Hippocampal formation (tissue), 2 donors: ENCODE measurements around the gene SMCHD1.
"Not testable (repeated sequence)": the region's sequence is repeated elsewhere in the genome, so short reads cannot be mapped to it uniquely, and the experiment has no call there.

Experiments
- DNase-seq, 2 donors: peaks; one replicate each; lab custom pipeline; 2025; lab: John Stamatoyannopoulos, UW

SMCHD1 gene

DNA sequence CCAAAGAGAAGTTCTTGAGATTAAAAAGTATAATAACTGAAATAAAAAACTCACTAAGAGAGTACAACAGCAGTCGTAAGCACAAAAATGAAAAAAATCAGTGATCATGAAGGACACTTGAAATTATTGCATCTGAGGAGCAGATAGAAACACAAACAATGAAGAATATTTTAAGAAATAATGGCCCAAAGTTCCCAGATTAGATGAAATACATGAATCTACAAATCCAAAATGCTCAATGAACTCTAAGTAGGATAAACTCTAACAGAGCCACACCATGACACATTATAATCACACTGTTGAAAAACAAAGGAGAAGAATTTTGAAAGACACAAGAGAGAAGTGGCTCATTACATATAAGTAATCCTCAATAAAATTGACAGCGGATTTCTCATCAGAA lies 159.4 kb downstream of the SMCHD1 start:
- DNase-seq: no peak

GRCh38 chr18:2818281-2818680 lies 162.8 kb downstream of the SMCHD1 start:
- no peak for DNase-seq

DNA sequence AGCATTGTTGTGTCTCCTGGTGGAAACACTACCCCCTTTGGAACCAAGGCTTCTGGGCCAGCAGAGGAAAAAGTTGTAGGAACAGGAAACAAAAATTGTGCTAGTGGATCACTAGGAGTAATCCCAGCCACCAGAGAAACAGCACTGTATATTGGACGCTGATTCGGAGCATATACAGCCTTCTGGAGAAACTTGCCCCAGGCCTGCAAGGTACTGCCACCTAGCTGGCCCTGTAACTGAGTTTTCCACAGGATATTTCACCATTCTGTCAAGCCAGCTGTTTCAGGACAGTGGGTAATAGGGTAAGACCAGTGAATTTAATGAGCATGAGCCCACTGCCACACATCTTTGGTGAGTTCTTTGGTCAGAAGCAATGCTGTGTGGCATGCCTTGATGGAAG lies 166.2 kb downstream of the SMCHD1 start:
- no peak for DNase-seq

GRCh38 chr18:2822213-2822921 lies 166.8 kb downstream of the SMCHD1 start:
- DNase-seq: no peak

GRCh38 chr18:2823202-2823601 lies 167.7 kb downstream of the SMCHD1 start:
- DNase-seq: no peak

DNA sequence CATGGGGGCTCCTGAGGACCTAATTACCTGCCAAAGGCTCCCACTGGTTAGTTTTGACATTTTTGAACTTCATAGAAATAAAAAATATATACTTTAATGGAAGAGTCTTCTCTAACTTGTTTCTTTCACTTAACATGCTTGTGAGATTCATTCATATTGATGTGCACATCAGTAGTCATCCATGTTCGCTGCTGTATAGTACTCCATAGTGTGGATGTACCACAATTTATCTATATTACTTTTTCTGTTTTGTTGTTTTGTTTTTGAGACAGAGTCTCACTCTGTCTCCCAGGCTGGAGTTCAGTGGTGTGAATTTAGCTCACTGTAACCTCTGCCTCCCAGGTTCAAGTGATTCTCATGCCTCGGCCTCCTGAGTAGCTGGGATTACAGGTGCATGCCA lies 168.4 kb downstream of the SMCHD1 start:
- no peak for DNase-seq

DNA sequence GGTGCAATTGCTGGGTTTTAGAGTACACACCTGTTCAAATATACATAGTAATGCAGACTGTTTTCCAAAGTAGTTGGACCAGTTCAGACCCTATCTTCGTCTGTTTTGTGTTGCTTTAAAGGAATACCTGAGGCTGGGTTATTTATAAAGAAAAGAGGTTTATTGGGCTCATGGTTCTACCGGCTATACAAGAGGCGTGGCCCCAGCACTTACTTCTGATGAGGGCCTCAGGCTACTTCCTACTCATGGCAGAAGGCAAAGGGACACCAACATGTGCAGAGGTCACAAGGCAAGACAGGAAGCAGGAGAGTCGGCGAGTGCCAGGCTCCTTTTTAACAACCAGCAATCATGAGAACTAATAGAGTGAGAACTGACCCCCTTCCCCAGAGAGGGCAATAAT lies 169.3 kb downstream of the SMCHD1 start:
- DNase-seq: no peak

GRCh38 chr18:2825613-2826175 lies 170.2 kb downstream of the SMCHD1 start:
- no peak for DNase-seq

DNA sequence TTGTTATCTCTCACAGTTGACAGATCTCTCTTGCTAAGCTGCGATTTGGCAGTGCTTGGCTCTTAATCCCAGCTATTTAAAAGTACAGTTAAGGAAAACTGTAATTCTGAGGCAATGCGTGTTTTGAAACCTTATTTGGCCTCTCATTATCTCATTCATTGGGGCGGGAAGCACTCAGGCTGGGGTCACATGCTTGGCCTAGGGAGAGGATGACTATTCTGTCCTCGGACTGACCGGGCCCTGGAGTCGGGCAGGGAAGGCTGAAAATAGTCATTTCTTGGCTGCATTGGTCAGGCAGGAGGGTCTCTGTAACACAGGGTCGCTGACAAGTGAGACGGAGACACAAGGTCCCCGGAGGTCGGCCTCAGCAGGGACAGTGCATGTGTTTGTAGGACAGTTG lies 171.1 kb downstream of the SMCHD1 start:
- no peak for DNase-seq

DNA sequence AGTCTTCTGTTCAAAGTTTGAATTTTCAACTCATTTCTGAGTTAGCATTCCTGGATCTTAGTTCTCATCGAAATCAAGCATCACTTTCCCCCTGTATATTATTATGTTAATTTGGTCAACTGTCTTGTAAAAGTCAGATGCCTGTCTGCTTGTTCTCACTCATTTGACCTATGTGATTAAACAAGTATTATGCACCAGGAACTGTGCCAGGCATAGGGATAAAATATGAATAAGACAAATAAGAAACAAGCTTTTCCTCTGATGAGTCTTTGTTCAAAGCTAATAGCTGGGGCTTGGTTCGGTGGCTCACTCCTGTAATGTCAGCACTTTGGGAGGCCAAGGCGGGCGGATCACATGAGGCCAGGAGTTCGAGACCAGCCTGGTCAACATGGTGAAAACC lies 171.5 kb downstream of the SMCHD1 start:
- DNase-seq: no peak

DNA sequence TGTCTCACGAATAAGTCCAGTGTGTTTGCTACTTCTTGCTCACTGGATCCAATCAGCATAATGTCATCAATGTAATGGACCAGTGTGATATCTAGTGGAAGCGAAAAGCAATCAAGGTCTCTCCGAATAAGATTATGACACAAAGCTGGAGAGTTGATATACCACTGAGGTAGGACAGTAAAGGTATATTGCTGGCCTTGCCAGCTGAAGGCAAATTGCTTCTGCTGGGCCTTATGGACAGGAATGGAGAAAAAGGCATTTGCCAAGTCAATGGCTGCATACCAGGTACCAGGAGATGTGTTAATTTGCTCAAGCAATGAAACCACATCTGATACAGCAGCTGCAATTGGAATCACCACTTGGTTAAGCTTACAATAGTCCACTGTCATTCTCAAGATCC lies 180.6 kb downstream of the SMCHD1 start:
- DNase-seq: not testable (repeated sequence)

GRCh38 chr18:2837290-2837689 lies 181.8 kb downstream of the SMCHD1 start:
- not testable (repeated sequence) for DNase-seq

GRCh38 chr18:2839202-2839601 lies 183.7 kb downstream of the SMCHD1 start:
- no peak for DNase-seq

DNA sequence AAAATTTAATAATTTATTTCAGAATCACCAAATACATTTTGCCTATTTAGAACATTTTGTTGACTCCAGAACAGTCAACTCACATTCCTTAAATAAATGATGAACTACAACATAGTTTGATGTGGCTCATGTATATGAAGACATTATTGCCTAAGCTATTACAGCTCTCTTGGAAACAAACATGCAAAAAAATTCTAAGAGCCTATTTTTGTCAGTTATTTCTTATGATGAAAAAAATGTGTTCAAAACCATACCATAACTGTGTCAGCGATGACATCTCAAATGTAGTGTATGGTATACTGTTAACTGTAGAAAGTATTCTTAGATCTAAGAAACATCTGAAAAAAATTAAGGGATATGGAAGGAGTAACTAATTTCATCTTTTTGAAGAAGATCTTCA lies 185.0 kb downstream of the SMCHD1 start:
- no peak for DNase-seq

GRCh38 chr18:2843146-2843545 lies 187.6 kb downstream of the SMCHD1 start:
- no peak for DNase-seq

DNA sequence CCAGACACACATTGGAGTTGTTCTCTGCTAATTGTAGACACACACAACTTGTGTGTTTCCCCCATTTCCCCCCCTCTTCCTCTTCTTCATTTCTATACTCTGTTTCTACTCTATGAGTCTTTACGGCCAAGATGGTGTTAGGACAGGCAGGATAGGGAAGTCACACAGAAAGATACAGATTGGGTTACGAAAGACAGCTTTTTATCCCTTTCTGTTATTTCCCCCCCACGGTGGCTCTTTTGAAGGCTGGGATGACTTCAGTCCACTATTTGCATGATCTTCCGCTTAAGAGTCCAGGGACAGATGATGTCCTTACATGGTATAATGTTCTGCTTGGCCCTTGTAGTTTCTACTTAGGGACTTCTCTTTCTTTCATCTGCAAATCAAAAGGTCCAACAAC lies 189.6 kb downstream of the SMCHD1 start:
- DNase-seq: no peak

DNA sequence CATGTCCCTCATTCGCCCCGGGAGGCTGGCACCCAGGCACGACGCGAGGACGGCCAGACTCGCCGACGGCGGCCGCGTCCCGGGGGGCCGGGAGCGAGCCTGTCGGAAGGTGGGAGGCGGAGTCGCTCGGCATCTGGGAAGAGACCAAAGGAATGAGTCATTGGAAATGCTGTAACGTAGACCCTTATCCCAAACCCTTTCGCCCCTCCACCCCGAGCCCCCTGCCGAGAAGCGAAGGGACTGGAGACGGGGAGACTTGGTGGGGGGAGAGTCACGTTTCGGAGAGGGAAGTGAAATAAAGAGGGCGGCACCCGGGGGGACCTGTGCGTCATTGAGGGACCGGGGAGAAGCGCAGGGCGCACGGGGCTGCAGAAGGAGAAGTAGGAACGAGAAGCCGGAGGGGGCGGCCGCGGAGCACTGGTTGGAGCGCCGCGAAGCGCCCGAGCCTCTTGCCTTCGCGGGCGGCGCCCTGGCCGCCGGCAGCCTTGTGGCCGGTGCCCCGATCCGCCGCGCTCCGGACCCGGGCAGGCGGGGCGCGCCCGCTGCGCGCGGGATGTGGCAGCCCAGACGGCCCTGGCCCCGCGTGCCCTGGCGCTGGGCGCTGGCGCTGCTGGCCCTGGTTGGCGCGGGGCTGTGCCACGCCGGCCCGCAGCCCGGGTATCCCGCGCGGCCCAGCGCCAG lies 191.2 kb downstream of the SMCHD1 start, which contains the start of gene EMILIN2:
Gene EMILIN2 (plus strand): TSS at position 371 of the 681 bp plus-strand sequence. CDS start 183 bp downstream, at position 554.
- DNase-seq: no peak

DNA sequence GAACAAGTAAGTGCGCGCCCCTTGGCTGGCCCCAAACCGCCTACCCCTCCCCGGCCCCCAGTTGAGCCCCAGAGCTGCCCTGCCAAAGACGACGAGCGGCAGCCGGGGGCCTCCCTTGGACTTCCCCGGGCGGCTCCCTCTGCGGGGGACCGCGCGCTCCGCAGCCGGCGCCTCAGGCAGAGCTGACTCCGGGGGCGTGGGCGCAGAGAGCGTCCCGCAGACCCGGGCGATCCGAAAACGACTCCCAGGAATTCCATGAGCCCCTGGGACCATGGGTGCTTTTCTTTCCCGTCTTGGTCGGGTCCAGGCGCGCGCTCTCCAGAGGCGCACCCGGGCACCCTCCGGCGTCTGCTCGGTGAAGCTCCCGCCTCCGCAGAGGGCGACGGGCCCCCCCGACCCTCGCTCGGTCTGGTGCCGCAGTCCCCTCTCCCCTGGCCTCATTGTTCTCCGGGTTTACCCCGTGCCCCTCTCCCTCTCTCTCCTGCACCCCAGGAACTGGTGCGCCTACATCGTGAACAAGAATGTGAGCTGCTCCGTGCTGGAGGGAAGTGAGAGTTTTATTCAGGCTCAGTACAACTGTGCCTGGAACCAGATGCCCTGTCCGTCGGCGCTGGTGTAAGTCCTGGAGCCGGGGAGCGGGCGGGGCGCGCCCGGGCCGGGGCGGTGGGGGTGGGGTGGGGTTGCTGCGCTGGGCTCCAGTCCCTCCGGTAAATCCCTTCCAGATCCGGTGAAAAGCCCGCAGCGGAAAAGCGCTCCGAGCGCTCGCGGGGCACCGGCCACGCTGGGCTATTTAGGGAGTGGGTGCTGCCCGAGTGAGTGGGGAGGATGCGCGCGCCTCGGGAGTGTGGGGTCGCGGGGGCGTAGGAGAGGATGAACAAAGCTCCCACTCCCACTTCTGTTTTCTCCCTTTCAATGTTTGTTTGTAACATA lies 192.1 kb downstream of the SMCHD1 start:
- DNase-seq: no peak

- DNase-seq: no peak
These were observed 193.0 kb downstream of the SMCHD1 start for GRCh38 chr18:2848247-2849246.

DNA sequence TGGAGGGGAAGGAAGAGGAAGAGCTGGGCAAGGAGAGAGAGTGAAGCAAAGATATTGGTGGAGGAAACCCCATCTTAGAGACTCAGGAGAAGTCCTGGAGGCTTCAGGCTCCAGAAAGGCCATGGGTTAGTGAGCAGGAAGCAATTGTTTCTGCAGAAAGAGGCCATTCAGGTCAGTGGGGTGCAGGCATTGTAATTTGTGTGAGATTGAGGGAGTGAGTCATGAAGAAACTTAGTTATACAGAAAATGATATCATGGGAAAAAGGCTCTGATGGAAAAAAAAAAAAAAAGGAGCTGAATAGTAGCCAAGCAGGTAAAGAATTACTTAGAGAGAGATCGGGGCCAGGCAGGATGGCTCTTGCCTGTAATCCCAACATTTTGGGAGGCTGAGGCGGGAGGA lies 195.3 kb downstream of the SMCHD1 start:
- no peak for DNase-seq

- no peak for DNase-seq
These were observed 196.2 kb downstream of the SMCHD1 start for GRCh38 chr18:2851771-2852170.
